GM04504 (cell line): Measurements from ENCODE around the gene TPRG1L.
"Not testable (repeated sequence)": the region's sequence is repeated elsewhere in the genome, so short reads cannot be mapped to it uniquely, and the experiment has no call there.

Source experiments
- DNase-seq: peaks from one replicate; pipeline ENCODE4 v3.0.0-alpha.2; 2012; ENCODE audit warnings: low read depth

TPRG1L gene

GRCh38 chr1:3624200-3625136 lies at the start of gene TPRG1L:
TSS of gene TPRG1L (plus strand) at chr1:3625015. CDS start at chr1:3625073, 58 bp downstream.
- DNase-seq = peak; percentile 90

GRCh38 chr1:3575515-3575914 lies 49.3 kb upstream of the TPRG1L start:
- DNase-seq = not testable (repeated sequence)

GRCh38 chr1:3575993-3576392 lies 48.8 kb upstream of the TPRG1L start:
- DNase-seq = no peak

GRCh38 chr1:3577300-3577699 lies 47.5 kb upstream of the TPRG1L start:
- DNase-seq = no peak

- no peak for DNase-seq
These were observed 46.9 kb upstream of the TPRG1L start for GRCh38 chr1:3577711-3578432.

- DNase-seq = no peak
These were observed 46.4 kb upstream of the TPRG1L start for GRCh38 chr1:3578433-3578805.

- no peak for DNase-seq
These were observed 45.9 kb upstream of the TPRG1L start for GRCh38 chr1:3578906-3579305.

GRCh38 chr1:3579626-3580025 lies 45.2 kb upstream of the TPRG1L start:
- no peak for DNase-seq

- DNase-seq = no peak
These were observed 44.6 kb upstream of the TPRG1L start for GRCh38 chr1:3580231-3580630.

- no peak for DNase-seq
These were observed 43.3 kb upstream of the TPRG1L start for GRCh38 chr1:3581296-3582036.

GRCh38 chr1:3583751-3584150 lies 41.1 kb upstream of the TPRG1L start:
- not testable (repeated sequence) for DNase-seq

GRCh38 chr1:3584915-3585314 lies 39.9 kb upstream of the TPRG1L start:
- no peak for DNase-seq

- DNase-seq = not testable (repeated sequence)
These were observed 39.4 kb upstream of the TPRG1L start for GRCh38 chr1:3585353-3585868.

GRCh38 chr1:3585940-3586568 lies 38.8 kb upstream of the TPRG1L start:
- DNase-seq = no peak

- no peak for DNase-seq
These were observed 37.6 kb upstream of the TPRG1L start for GRCh38 chr1:3586986-3587759.

- no peak for DNase-seq
These were observed 36.4 kb upstream of the TPRG1L start for GRCh38 chr1:3588395-3588794.

GRCh38 chr1:3590139-3590763 lies 34.6 kb upstream of the TPRG1L start:
- DNase-seq = no peak

GRCh38 chr1:3590951-3591865 lies 33.6 kb upstream of the TPRG1L start:
- no peak for DNase-seq

GRCh38 chr1:3593334-3593733 lies 31.5 kb upstream of the TPRG1L start:
- DNase-seq = no peak
